GM18507 (cell line): ENCODE data around the gene C7orf25.

ENCODE experiments used
- DNase-seq: peaks from one replicate; pipeline ENCODE4 v3.0.0; 2011; ENCODE audit warnings: low read depth; ENCODE audit not compliant: insufficient read length; ENCODE audit errors: extremely low spot score
- FAIRE-seq: peaks from 2 replicates; lab custom pipeline; 2011; peaks lifted over from hg19 to GRCh38; lab: Jason Lieb, UNC

C7orf25 gene

GRCh38 chr7:42911454-42912447, at the start of gene C7orf25:
C7orf25 (minus strand) TSS chr7:42912070; CDS start chr7:42910900, 1,170 bp downstream.
- FAIRE-seq: peak; percentile 80
- peak; percentile 84 for DNase-seq

DNA sequence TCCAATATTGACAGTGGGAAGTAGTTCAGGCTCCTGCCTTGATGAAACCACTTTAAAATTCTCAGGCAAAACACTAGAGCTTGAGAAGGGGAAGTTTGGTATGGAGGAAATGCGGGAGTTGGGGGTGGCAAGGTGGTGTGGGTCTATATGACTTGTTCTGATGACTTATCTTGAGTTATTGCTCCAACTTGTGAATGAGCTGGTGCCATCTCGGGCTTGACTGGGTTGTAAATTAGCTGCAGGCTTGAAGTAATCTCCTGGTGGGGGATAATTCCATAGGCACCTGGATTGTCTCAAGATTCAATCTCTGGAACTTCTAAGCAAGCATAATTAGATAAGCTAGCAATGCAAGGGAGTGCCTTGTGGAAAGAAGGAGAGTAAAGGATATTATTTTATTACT, 49.3 kb upstream of the C7orf25 start:
- FAIRE-seq (no peak), DNase-seq (no peak)

DNA sequence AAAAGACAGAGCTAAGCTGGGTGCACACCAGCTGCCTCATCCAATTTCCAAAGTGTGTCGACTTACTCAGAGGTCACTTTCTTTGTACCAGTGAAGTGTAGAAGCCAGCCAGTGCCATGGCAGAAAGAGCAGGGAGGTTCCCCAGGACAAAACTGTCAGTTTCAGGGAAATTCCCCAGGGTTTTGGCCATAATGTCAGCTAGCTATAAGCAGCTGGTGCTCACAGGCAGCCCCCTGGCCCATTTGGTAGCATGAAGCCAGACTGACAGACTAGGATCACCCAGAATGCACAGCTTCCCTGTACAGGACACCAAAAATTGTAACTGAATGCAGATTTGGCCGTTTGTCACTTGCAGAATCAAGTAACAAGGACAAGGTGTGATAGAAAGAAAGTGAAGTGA, 48.9 kb upstream of the C7orf25 start:
- FAIRE-seq (no peak), DNase-seq (no peak)

- FAIRE-seq (no peak), DNase-seq (no peak)
Observed at GRCh38 chr7:42959549-42959948, 47.7 kb upstream of the C7orf25 start.

- no peak for DNase-seq
- FAIRE-seq: no peak
Observed at GRCh38 chr7:42956062-42956461, 44.2 kb upstream of the C7orf25 start.

- no peak for DNase-seq
- no peak for FAIRE-seq
Observed at GRCh38 chr7:42953994-42954393, 42.1 kb upstream of the C7orf25 start.

DNA sequence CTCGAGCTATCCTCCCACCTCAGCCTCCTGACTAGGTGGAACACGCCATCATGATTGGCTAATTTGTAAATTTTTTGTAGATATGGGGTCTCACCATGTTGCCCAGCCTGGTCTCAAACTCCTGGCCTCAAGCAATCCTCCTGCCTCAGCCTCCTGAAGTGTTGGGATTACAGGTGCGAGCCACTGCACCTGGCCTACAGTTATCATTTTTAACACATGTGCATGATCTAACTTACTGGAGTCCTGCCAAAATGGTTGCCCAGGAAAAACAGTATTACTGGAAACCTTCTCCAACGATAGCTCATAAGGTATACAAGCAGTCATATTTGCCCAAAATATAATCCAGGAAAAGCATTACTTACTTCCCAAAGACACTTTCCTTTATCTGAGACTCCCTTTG, 40.5 kb upstream of the C7orf25 start:
- no peak for DNase-seq
- FAIRE-seq: no peak

- FAIRE-seq (no peak), DNase-seq (no peak)
Observed at GRCh38 chr7:42950417-42950816, 38.5 kb upstream of the C7orf25 start.

GRCh38 chr7:42947521-42947920, 35.7 kb upstream of the C7orf25 start:
- FAIRE-seq (no peak), DNase-seq (no peak)

- FAIRE-seq: no peak
- no peak for DNase-seq
Observed at GRCh38 chr7:42946627-42946950, 34.7 kb upstream of the C7orf25 start.

- DNase-seq (no peak), FAIRE-seq (peak; percentile 70)
Observed at GRCh38 chr7:42945821-42946626, 34.2 kb upstream of the C7orf25 start.

DNA sequence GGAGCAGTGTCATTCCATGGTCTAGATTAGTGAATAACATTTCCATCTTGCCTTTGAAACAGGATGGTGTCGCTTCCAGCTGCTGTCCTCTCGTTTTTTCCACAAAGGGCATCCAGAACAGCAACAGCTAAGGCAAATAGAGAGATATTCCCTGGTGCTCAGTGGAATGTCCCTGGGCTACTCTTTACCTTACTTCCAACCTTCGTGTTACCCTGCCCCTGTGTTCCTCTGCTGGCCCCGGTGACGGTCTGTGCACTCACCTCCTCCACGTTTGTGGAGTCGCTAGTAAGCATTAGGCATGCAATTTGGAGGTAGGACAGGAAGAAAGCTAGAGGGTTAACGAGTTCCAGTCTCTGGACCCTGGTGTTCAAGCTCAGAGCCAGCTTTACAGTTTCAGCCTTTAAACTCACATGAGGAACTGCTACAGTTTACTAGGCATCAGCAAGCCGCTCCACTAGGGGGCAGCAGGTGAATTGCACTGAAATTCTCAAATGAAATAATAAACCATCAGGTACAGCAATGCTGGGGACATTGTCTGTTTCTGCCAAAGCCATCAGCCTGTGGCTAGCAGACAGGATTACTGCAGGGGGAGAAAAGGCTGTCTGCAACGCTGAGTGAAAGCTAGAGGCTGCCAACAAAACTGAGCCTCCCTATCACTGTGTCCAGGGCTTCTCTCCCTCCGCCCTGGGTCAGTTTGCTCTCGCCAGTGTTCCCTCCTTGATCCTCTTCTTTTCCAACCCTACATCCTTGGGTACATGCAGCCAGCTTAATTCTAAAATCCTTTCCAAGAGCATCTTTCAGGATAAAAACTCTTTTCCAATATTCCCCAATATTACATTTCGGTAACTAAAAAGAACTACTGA, 29.3 kb upstream of the C7orf25 start:
- FAIRE-seq: peak; percentile 86

GRCh38 chr7:42939457-42940240, 27.8 kb upstream of the C7orf25 start:
- DNase-seq (no peak), FAIRE-seq (peak; percentile 29)

More for the DNA sequence above, 29.3 kb upstream of the C7orf25 start:
- DNase-seq: peak; percentile 42

- peak; percentile 65 for FAIRE-seq
Observed at GRCh38 chr7:42935861-42936260, 24.0 kb upstream of the C7orf25 start.

DNA sequence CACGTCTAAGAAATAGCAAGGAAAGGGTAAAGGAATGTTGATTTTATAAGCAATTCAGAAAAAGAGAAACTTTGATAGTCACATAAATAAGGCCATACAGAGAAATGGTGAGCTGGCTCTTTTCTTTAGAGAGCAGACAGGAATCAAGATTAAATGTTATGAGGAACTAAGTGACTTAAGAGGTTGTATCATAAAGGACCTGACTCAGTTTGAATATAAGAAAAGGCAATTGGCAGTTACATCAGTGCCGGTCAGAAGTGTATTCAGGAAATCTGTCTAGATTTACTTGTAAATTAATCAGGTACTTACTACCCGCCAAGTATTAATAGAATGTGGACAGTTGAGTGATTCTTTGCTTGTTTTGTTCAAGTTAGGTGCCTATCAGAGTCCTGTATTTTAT, 22.4 kb upstream of the C7orf25 start:
- no peak for DNase-seq
- FAIRE-seq: no peak

More at GRCh38 chr7:42935861-42936260, 24.0 kb upstream of the C7orf25 start:
- DNase-seq: no peak

- FAIRE-seq (no peak), DNase-seq (no peak)
Observed at GRCh38 chr7:42932811-42933591, 21.1 kb upstream of the C7orf25 start.

GRCh38 chr7:42931834-42932651, 20.2 kb upstream of the C7orf25 start, which contains the start of the genes MRPL32 and PSMA2:
MRPL32 (plus strand) TSS chr7:42932376; CDS start chr7:42932387, 11 bp downstream.
PSMA2 (minus strand) TSS chr7:42932174; CDS start chr7:42932158, 16 bp downstream.
- FAIRE-seq (peak; percentile 99), DNase-seq (peak; percentile 93)
